HepG2 (cell line): ENCODE measurements around the gene KIAA0319L. TPM values are rescaled to one million over a fixed set of nuclear protein-coding genes. Genes with fewer than 3 reads are reported as not detected.

Source experiments
- ATAC-seq: fragments of 200-7000 bp; cut with Tn5 transposase; 3 replicates; pipeline ENCODE4 v1.9.1; 2020; ENCODE audit warnings: mild to moderate bottlenecking, moderate library complexity
- BruUV-seq: library from RNA; stranded (reverse); fragments of 400-500 nt; replicated peaks from 2 replicates; lab custom pipeline; 2021; lab: Mats Ljungman, UMichigan
- CTCF ChIA-PET: fragments of 300-600 bp; formaldehyde crosslinking; extraction: SDS; loops from one replicate; lab custom pipeline; 2021; ENCODE audit warnings: low total read pairs, inconsistent platforms, low intra/inter-chr PET ratio; lab: Yijun Ruan, JAX
- POLR2A ChIA-PET: fragments of 350-600 bp; sonication (Branson Sonifier 250); formaldehyde crosslinking; loops from one replicate; lab custom pipeline; 2020; ENCODE audit warnings: antibody characterized with exemption, inconsistent platforms; lab: Yijun Ruan, JAX
- DNase-seq: peaks from one replicate; pipeline ENCODE4 v3.0.0-alpha.2; 2015; ENCODE audit warnings: low spot score
- FAIRE-seq: peaks from 3 replicates; lab custom pipeline; 2011; peaks lifted over from hg19 to GRCh38; lab: Jason Lieb, UNC
- H2AFZ ChIP-seq: one replicate; pipeline ENCODE4 v1.6.1; 2011; ENCODE audit warnings: low read length, inconsistent platforms
- H3K27ac ChIP-seq: fragments of 300-600 bp; 3 replicates; pipeline ENCODE4 v1.8.0; 2011; ENCODE audit warnings: mixed run types, mild to moderate bottlenecking, mixed read lengths, low read length, inconsistent platforms; ENCODE audit not compliant: insufficient read depth; ENCODE audit errors: extremely low read length
- H3K27me3 ChIP-seq, 2 experiments: fragments of 200-600 bp in 1 of 2; 2 replicates in 1 of 2; 3 replicates in 1 of 2; pipeline versions ENCODE4 v1.6.0 to v1.8.0; 2011; ENCODE audit warnings: low read length in 2 of 2, mild to moderate bottlenecking in 2 of 2, moderate library complexity in 2 of 2, inconsistent platforms in 1 of 2; ENCODE audit not compliant: insufficient read depth in 2 of 2, control insufficient read depth in 1 of 2
- H3K36me3 ChIP-seq, 2 experiments: fragments of 200-600 bp in 1 of 2; replicated peaks in 1 of 2; 2 replicates in 1 of 2; 3 replicates in 1 of 2; pipeline versions ENCODE4 v1.5.1 to v1.8.0; 2011; ENCODE audit warnings: low read length in 2 of 2, inconsistent platforms in 1 of 2; ENCODE audit not compliant: insufficient read depth in 2 of 2, control insufficient read depth in 1 of 2
- H3K4me1 ChIP-seq: 2 replicates; pipeline ENCODE4 v1.5.1; 2012; ENCODE audit warnings: low read length, inconsistent platforms; ENCODE audit not compliant: insufficient read depth
- H3K4me2 ChIP-seq: 2 replicates; pipeline ENCODE4 v1.6.0; 2011; ENCODE audit warnings: low read depth, low read length, inconsistent platforms
- H3K4me3 ChIP-seq, 3 experiments: fragments of 200-600 bp in 1 of 3; sonication (generic), shearing (Covaris generic) in 1 of 3; replicated peaks in 1 of 3; 2 replicates each; pipeline ENCODE4 v1.5.1; 2011 to 2016; ENCODE audit warnings: low read length in 3 of 3, inconsistent platforms in 2 of 3, low read depth in 2 of 3, mild to moderate bottlenecking in 2 of 3, control low read depth in 1 of 3, mixed read lengths in 1 of 3; ENCODE audit not compliant: insufficient read depth in 1 of 3
- H3K79me2 ChIP-seq: one replicate; pipeline ENCODE4 v1.6.1; 2011; ENCODE audit warnings: low read length, inconsistent platforms; ENCODE audit not compliant: insufficient read depth
- H3K9ac ChIP-seq: 2 replicates; pipeline ENCODE4 v1.6.0; 2011; ENCODE audit warnings: mild to moderate bottlenecking, low read depth, low read length, inconsistent platforms; ENCODE audit not compliant: insufficient read depth
- H3K9me3 ChIP-seq: 2 replicates; pipeline ENCODE4 v1.5.1; 2012; ENCODE audit warnings: mild to moderate bottlenecking, low read length
- H4K20me1 ChIP-seq: 2 replicates; pipeline ENCODE4 v1.6.0; 2011; ENCODE audit warnings: inconsistent platforms, mild to moderate bottlenecking, low read length, moderate library complexity; ENCODE audit not compliant: insufficient read depth
- CHD4 ChIP-seq: fragments of 200-600 bp; sonication (generic); IDR thresholded peaks from 2 replicates; pipeline ENCODE4 v1.7.0; 2017; ENCODE audit warnings: mild to moderate bottlenecking, low read length, borderline replicate concordance
- HNF4G ChIP-seq, 2 experiments: sonication (generic) in 1 of 2; formaldehyde crosslinking in 1 of 2; IDR thresholded peaks; 2 replicates each; pipeline versions ENCODE4 v1.4.0 to v1.6.1; 2011 to 2020; ENCODE audit warnings: borderline replicate concordance in 2 of 2, low read depth in 2 of 2, mild to moderate bottlenecking in 2 of 2, low read length in 1 of 2, missing genetic modification reagents in 1 of 2, moderate library complexity in 1 of 2
- KAT2B ChIP-seq: fragments of 150-350 bp; IDR thresholded peaks from 2 replicates; pipeline ENCODE4 v1.6.1; 2014; ENCODE audit warnings: low read depth, low read length, borderline replicate concordance
- KLF11 ChIP-seq: IDR thresholded peaks from 2 replicates; pipeline ENCODE4 v1.6.1; 2016; ENCODE audit warnings: missing compliant biosample characterization
- LCORL ChIP-seq, 2 experiments: fragments of 450-650 bp in 1 of 2; sonication (generic) in 1 of 2; formaldehyde crosslinking in 1 of 2; IDR thresholded peaks; 2 replicates each; pipeline versions ENCODE4 v1.5.0 to v1.6.1; 2017 to 2020; ENCODE audit warnings: antibody characterized with exemption in 1 of 2, missing genetic modification reagents in 1 of 2
- NFE2L2 ChIP-seq: fragments of 150-350 bp; IDR thresholded peaks from 2 replicates; pipeline ENCODE4 v1.6.1; 2014; ENCODE audit warnings: low read length
- PLSCR1 ChIP-seq: sonication (generic); formaldehyde crosslinking; IDR thresholded peaks from 2 replicates; pipeline ENCODE4 v1.5.0; 2020; ENCODE audit warnings: missing genetic modification reagents, mild to moderate bottlenecking, borderline replicate concordance
- RAD51 ChIP-seq: fragments of 450-650 bp; IDR thresholded peaks from 2 replicates; pipeline ENCODE4 v1.6.1; 2016; ENCODE audit warnings: borderline replicate concordance
- SRY ChIP-seq: sonication (generic); formaldehyde crosslinking; IDR thresholded peaks from 2 replicates; pipeline ENCODE4 v1.8.0; 2022; ENCODE audit warnings: mild to moderate bottlenecking, missing genetic modification reagents
- STAG1 ChIP-seq: sonication (generic); formaldehyde crosslinking; IDR thresholded peaks from 2 replicates; pipeline ENCODE4 v1.4.0; 2020; ENCODE audit warnings: missing genetic modification reagents
- ZBTB3 ChIP-seq: sonication (generic); formaldehyde crosslinking; IDR thresholded peaks from 2 replicates; pipeline ENCODE4 v1.4.0; 2020; ENCODE audit warnings: low read depth, mild to moderate bottlenecking, moderate library complexity, missing genetic modification reagents, borderline replicate concordance
- ZNF546 ChIP-seq: sonication (generic); formaldehyde crosslinking; conservative IDR thresholded peaks from 2 replicates; pipeline ENCODE4 v1.8.1; 2023; ENCODE audit warnings: mild to moderate bottlenecking, missing genetic modification reagents
- ZNF580 ChIP-seq: IDR thresholded peaks from 2 replicates; pipeline ENCODE4 v1.6.1; 2016; ENCODE audit warnings: low read depth, borderline replicate concordance
- ZNF800 ChIP-seq: sonication (generic); formaldehyde crosslinking; IDR thresholded peaks from 2 replicates; pipeline ENCODE4 v1.4.0; 2020; ENCODE audit warnings: missing genetic modification reagents
- ZNF841 ChIP-seq: sonication (generic); formaldehyde crosslinking; IDR thresholded peaks from 2 replicates; pipeline ENCODE4 v1.8.1; 2023; ENCODE audit warnings: missing genetic modification reagents, borderline replicate concordance
- ZNF878 ChIP-seq: sonication (generic); formaldehyde crosslinking; IDR thresholded peaks from 2 replicates; pipeline ENCODE4 v1.8.1; 2023; ENCODE audit warnings: mild to moderate bottlenecking, missing genetic modification reagents, moderate library complexity
- ZNF883 ChIP-seq: sonication (generic); formaldehyde crosslinking; IDR thresholded peaks from 2 replicates; pipeline ENCODE4 v1.5.1; 2020; ENCODE audit warnings: mild to moderate bottlenecking, missing genetic modification reagents; ENCODE audit errors: not compliant biosample characterization
- WGBS: methylation state at CpG from one replicate; pipeline ENCODE4 v1.1.6; 2017; ENCODE audit warnings: low lambda C conversion rate; 5-methylcytosine and 5-hydroxymethylcytosine counted together
- in situ Hi-C: cut with HindIII; loops from 2 replicates; pipeline ENCODE4 v1.10.0; 2017; ENCODE audit warnings: low pct_unique_long_range_greater_than_20kb; ENCODE audit not compliant: extremely low pct_ligation_motif_present
- intact Hi-C: fragments of 100-400 bp; cut with micrococcal nuclease; formaldehyde crosslinking; loops from one replicate; pipeline ENCODE4 v1.10.0; 2022; ENCODE audit not compliant: unreplicated experiment
- polyA plus RNA-seq, 8 experiments: library from polyadenylated mRNA; depleted of rRNA in 3 of 8; stranded (reverse) in 7 of 8; unstranded in 1 of 8; fragments of >200 nt; fragmentation: Illumina TruSeq in 4 of 8; extraction: Trizol in 4 of 8; gene quantifications; 2 replicates each; pipeline versions ENCODE4 v1.2.1 to v1.2.3, GENCODE V29; 2011 to 2016; ENCODE audit warnings: low read depth in 4 of 8, missing spikeins in 1 of 8, mixed read lengths in 1 of 8; ENCODE audit not compliant: insufficient read depth in 1 of 8
- total RNA-seq, 5 experiments: library from RNA; depleted of rRNA; stranded (reverse); fragments of >200 nt; fragmentation: Illumina TruSeq; extraction: Trizol; gene quantifications; 2 replicates each; pipeline ENCODE4 v1.2.3, GENCODE V29; 2016; ENCODE audit warnings: low read depth in 1 of 5

KIAA0319L gene
- total and polyA plus RNA-seq, 2 of the 13 experiments (the other 11 are each of a cell fraction or from before 2014, with no cell fraction given), result 33.4 to 82.6 TPM

GRCh38 chr1:35576061-35576765 lies 19.0 kb upstream of the KIAA0319L start:
- DNase-seq, result no peak
- no peaks in the 10 kb centered on the region for H3K9me3 ChIP-seq
- peak overlapping the region; percentile 69 for H3K9ac ChIP-seq
- H3K4me3 ChIP-seq, result peak overlapping the region; percentile 23 to 65 (median 37); a peak in 5 of 6 replicates
- H3K36me3 ChIP-seq, result no peaks in the 10 kb centered on the region
- intact Hi-C loops, result loop anchor here (5.0 kb wide), 1 partner anchor 66 kb away; the partner anchor contains the start of gene PSMB2
- peak overlapping the region; percentile 73 for H2AFZ ChIP-seq
- ATAC-seq, result peak; percentile 2; the same call in 1 of the 3 replicates
- H4K20me1 ChIP-seq, result no peaks in the 10 kb centered on the region
- in situ Hi-C loops, result no loop called here
- ChIA-PET POLR2A (interaction anchor here (1.0 to 1.7 kb wide), 3 partner anchors 17 to 193 kb away, joined by 3 to 6 read pairs (median 3); partner anchors contain the start of genes KIAA0319L and NCDN), CTCF (no interaction called here)
- H3K4me2 ChIP-seq, result peak overlapping the region; percentile 97
- H3K27ac ChIP-seq, result peak overlapping the region; percentile 62
- 16% methylated on average over 4 of the region's 10 CpGs for WGBS
- peaks cover 0 to 9% of the 10 kb centered on the region in 2 experiments; a peak in 1 of 5 replicates for H3K27me3 ChIP-seq
- BruUV-seq, result TSS peak; percentile 64
- FAIRE-seq, result peak; percentile 21
- H3K4me1 ChIP-seq, result peaks cover 28% of the 10 kb centered on the region
- H3K79me2 ChIP-seq, result no peaks in the 10 kb centered on the region
- TF ChIP-seq PLSCR1 (CRISPR knock-in tag) (no peak), RAD51 (no peak), LCORL (IDR thresholded peaks at IDR 0.05) (no peak), LCORL (CRISPR knock-in tag; IDR thresholded peaks at IDR 0.05) (peak; percentile 12; the same call in 1 of the 2 replicates), STAG1 (no peak), KAT2B (no peak), CHD4 (no peak), SRY (CRISPR knock-in tag) (no peak), HNF4G (IDR thresholded peaks at IDR 0.05; ENCODE audit: borderline replicate concordance, low read depth, low read length) (no peak), HNF4G (CRISPR knock-in tag; IDR thresholded peaks at IDR 0.05; ENCODE audit: borderline replicate concordance, low read depth) (no peak), ZNF546 (CRISPR knock-in tag) (no peak), ZNF841 (no peak), ZBTB3 (CRISPR knock-in tag) (no peak), KLF11 (no peak), NFE2L2 (no peak), ZNF878 (no peak), ZNF883 (peak; percentile 47), ZNF800 (no peak), ZNF580 (CRISPR knock-in tag) (no peak)
